T47D (cell line): ENCODE results near the gene PRR5L.

Experiments used
- DNase-seq, 2 experiments: peaks; one replicate each; pipeline versions ENCODE4 v3.0.0 to v3.0.0-alpha.2; 2011 to 2012; ENCODE audit warnings: low read depth in 1 of 2, low spot score in 1 of 2
- JUND ChIP-seq: IDR thresholded peaks from 2 replicates; pipeline ENCODE4 v1.6.1; 2012; ENCODE audit warnings: low read depth
- in situ Hi-C: cut with HindIII; loops from 2 replicates; pipeline ENCODE4 v1.10.0; 2016; ENCODE audit warnings: low sequenced_read_pairs, low pct_unique_long_range_greater_than_20kb

The PRR5L gene

DNA sequence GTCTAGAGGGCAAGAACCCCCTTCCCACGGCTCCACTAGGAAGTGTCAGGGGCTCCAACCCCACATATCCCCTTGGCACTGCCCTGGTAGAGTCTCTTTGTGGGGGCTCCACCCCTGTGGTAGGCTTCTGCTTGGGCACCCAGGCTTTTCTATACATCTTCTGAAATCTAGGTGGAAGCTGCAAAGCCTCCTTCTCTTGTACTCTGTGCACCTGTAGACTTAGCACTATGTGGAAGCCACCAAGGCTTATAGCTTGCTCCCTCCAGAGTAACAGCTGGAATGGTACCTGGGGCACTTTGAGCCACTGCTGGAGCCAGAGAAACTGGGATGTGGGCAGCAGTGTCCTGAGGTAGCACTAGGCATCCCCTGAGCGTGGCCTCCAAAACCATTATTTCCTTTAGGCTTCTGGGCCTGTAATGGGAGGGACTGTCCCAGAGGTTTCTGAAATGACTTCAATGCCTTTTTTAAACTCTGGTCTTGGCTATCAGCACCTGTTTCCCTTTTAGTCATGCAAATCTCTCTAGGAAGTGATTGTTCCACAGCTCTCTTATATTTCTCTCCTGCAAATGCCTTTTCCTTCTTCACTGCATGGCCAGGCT lies 145.6 kb downstream of the PRR5L start:
- in situ Hi-C loops, result no loop called here
- no peak for TF ChIP-seq JUND
- no peak for DNase-seq

DNA sequence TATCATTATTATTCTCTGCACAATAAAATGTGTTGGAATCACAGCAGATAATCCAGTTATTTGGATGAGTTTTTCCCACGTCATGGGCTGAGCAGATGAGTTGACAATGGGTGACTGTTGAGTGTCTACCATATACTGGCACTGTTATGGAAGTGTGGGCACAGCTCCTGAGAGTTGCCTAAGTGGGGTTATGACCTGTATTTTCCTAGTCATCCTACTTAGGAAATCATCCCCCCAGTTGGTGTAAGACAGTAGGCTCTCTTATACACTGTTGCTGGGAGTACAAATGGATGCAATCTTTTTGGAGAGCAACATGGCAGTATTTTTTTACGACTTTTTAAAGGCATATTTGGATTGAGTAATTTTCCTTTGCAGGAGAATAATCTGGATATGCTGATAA lies 147.6 kb downstream of the PRR5L start:
- no peak for DNase-seq
- TF ChIP-seq JUND, result no peak
- in situ Hi-C loops, result no loop called here

- no peak for TF ChIP-seq JUND
- in situ Hi-C loops, result no loop called here
- DNase-seq, result no peak
Measured at GRCh38 chr11:36446135-36446534, 150.0 kb downstream of the PRR5L start.

- DNase-seq, result no peak
- TF ChIP-seq JUND, result no peak
- in situ Hi-C loops, result no loop called here
Measured at GRCh38 chr11:36447514-36447913, 151.4 kb downstream of the PRR5L start.

DNA sequence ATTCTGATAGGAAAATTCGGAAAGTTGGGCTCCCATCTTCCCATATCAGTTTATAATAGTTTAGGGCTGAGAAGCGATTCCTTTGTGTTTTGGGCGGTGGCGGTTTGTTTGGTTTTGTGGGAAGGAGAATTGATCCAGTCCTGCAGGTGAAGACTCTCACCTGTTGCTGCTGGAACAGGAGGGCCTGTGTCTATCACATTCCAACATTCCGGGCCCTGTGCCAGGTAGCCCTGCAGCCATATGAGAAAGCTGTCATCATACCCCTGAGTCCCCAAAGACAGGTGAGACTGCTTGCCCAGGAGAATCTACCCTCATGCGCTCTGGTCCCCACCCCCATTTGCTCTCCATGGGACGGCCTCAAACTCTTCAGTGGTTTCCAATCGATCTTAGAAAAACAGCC lies 151.9 kb downstream of the PRR5L start:
- DNase-seq, result peak in 1 of 2 experiments; percentile 84
- no peak for TF ChIP-seq JUND
- in situ Hi-C loops, result no loop called here

DNA sequence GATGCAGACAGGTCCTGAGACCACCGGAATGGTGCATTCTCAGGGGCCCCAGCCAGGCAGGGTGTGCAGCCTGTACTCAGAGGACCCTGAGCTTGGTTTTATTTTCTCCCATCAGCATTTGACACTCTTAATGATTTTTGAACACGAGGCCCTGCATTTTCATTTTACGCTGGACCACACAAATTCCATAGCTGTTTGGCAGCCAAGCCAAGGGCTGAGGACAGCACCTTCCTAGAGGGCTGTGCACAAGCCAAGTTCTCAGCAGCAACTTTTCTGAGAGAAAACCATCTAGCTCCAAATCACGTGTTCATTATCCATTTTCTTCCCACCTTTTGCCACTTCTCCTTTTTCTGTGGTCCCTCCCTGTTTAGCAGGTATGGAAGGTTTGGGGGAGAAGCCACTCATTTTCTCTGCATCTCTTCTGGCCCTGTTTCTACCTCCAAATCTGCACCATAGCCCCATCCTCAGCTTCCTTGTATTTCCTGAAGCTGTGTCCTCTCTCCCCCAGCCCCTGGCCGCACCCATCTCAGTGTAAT lies 153.5 kb downstream of the PRR5L start:
- TF ChIP-seq JUND, result no peak
- no peak for DNase-seq
- in situ Hi-C loops, result no loop called here

DNA sequence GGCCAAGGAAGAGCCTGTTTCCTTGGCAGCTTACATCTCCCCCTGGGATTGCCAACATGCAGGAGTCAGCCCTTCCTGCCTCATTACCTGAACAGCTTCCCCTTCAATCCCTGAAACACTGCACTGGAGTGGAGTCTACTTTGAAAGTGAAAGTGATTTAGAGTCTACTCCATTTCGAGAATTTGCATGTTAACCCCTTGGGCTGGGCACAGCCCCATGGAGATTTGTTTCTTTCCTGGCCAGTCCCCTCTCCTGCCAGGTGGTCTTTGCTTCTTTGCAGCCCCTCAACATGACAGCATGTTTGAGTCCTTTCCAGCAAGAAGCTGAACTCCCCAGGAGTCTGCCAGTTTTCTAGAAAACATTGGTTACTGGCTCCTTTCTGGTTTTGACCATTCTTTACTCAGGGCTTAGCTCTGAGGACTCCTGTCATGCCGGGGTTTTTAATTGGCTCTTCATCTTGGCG lies 154.1 kb downstream of the PRR5L start:
- no peak for TF ChIP-seq JUND

DNA sequence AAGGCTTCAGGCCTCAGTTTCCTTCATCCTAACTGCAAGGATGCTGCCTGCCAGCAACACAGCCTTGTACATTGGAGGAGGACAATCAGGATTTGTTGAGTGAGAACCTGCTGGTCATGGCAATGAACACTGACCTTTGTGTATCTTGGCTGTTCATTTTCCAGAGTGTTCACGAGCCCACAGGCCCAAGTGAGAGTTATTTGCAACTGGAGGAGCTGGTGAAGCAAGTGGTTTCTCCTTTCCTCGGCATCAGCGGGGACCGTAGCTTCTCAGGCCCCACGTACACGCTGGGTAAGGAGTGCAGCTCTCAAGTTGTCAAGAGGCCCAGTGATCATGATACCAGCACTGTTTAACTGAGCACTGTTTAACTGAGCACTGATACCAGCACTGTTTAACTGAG lies 155.0 kb downstream of the PRR5L start:
- no peak for TF ChIP-seq JUND
- DNase-seq, result no peak
- in situ Hi-C loops, result no loop called here

More for the DNA sequence above, 154.1 kb downstream of the PRR5L start:
- in situ Hi-C loops, result no loop called here
- peak; percentile 24 to 28 for DNase-seq

GRCh38 chr11:36451681-36452080 lies 155.6 kb downstream of the PRR5L start:
- DNase-seq, result no peak
- TF ChIP-seq JUND, result no peak
- in situ Hi-C loops, result no loop called here

DNA sequence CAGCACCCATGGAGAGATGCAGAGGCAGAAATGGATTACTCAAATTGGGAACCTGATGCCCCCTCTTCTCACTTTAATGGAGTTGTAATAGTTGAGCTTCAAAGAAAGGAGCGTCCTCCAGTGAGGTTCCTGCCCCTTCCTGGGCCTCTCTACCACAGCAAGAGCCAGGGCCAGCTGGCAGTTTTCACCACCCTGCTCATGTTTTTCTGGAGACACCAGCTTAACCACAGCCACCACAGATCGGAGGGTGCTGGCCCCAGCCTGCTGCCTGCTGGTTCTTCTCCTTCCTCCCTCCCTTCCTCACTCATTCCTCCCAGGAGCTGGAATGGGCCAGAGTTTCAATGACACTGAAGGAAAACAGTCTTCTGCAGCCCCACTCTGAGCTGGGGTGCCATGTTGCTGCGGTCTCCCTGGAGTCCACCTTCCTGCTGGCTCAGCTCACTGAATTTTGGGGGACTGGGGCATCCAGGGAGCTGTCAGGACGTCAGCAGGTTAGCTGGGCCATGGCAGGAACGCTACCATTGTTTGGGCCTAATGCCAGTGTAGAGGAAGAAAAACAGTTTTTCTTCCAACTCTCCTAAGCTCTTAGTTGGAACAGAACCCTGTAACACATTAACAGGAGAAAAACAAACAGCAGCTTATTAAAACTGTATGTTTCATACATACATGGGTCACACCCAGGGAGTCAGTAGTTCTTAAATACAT lies 156.3 kb downstream of the PRR5L start:
- DNase-seq, result no peak
- TF ChIP-seq JUND, result no peak
- in situ Hi-C loops, result no loop called here

GRCh38 chr11:36452961-36453360 lies 156.9 kb downstream of the PRR5L start:
- in situ Hi-C loops, result no loop called here
- no peak for DNase-seq
- TF ChIP-seq JUND, result no peak

DNA sequence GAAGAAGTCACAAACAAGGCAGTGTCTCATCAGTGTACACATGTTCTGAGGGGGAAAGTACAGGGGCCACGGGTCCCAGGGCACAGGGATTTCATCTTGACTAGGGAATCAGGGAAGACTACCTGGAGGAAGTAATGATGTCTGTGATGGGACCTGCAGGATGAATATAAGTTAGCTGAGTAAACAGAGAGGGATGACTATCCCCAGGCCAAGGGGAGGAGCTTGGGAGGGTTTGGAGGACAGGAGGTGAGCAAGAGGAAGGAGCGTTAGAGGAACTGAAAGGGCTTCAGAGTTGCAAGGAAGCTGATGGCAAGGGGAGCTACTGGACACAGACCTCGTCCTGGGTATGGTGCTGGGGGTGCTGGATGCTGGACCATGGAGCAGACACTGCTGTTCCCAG lies 157.6 kb downstream of the PRR5L start:
- peak in 1 of 2 experiments; percentile 29 for DNase-seq
- no peak for TF ChIP-seq JUND
- in situ Hi-C loops, result no loop called here

- DNase-seq, result no peak
- in situ Hi-C loops, result no loop called here
- no peak for TF ChIP-seq JUND
Measured at GRCh38 chr11:36454551-36454940, 158.5 kb downstream of the PRR5L start.
